NT2/D1 (cell line): Measurements from ENCODE around the gene MLLT3.

Source experiments
- SUZ12 ChIP-seq: IDR thresholded peaks from 2 replicates; pipeline ENCODE4 v1.6.1; 2011; ENCODE audit not compliant: insufficient read length, insufficient read depth; ENCODE audit errors: extremely low read depth
- YY1 ChIP-seq: IDR thresholded peaks from 2 replicates; pipeline ENCODE4 v1.6.1; 2011; ENCODE audit not compliant: insufficient read length, insufficient read depth
- ZNF274 ChIP-seq: IDR thresholded peaks from 2 replicates; pipeline ENCODE4 v1.6.1; 2011; ENCODE audit warnings: mild to moderate bottlenecking, low read depth, low read length

DNA sequence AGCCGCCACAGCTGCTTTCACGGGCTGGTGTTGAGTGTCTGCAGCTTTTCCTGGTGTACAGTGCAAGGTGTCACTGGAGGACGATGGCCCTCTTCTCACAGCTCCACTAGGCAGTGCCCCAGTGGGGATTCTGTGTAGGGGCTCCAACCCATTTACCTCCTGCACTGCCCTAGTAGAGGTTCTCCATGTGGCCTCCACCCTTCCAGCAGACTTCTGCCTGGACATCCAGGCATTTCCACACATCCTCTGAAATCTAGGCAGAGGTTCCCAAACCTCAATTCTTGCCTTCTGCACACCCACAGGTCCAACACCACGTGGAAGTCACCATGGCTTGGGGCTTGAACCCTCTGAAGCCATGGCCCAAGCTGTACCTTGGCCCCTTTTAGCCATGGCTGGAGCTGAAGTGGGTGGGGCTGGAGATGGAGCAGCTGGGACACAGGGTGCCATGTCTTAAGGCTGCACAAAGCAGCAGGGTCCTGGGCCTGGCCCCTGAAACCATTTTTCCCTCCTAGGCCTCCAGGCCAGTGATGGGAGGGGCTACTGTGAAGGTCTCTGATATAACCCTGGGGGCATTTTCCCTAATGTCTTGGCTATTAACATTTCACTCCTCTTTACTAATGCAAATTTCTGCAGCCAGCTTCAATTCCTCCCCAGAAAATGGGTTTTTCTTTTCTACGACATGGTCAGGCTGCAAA is 82.0 kb downstream of the MLLT3 start:
- TF ChIP-seq YY1, result no peak
- no peak for TF ChIP-seq ZNF274
- no peak for TF ChIP-seq SUZ12
